Measurements from ENCODE around the gene CZIB. TPM values are rescaled to one million over a fixed set of nuclear protein-coding genes. Genes with fewer than 3 reads are reported as not detected.
"Not testable (repeated sequence)": the region's sequence is repeated elsewhere in the genome, so short reads cannot be mapped to it uniquely, and the experiment has no call there.

Gene CZIB
- total and polyA plus RNA-seq, 2 of the 4 experiments (the other 2 are of a cell fraction) = 41.0 to 58.9 TPM

DNA sequence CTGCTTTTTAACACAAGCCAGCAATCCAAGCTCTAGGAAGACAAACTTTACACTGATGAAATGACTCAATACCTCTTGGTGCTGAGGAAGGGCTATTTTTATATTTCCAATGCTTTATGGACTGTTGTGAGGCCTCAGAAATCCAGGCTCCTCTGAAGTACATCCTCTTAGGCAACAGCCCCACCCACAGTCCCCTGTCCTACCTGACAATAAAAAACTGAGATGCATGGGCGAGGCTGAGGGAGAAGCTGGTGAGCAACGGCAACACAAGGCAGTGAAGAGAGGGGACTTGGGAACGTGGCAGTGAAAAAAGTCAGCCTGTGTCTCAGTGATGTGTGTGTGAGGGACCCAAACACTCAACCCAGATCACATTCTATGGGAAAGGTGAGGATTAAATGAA, 33.9 kb downstream of the CZIB start:
- Histone ChIP-seq H3K79me1 (ENCODE audit: low read depth in 1 of 2, low read length in 2 of 2) (peaks cover 0 to 5% of the 10 kb centered on the region in 2 experiments; a peak in 2 of 4 replicates), H3K27me3 (ENCODE audit: control insufficient read depth, insufficient read depth, low read length) (no peaks in the 10 kb centered on the region), H2BK20ac (ENCODE audit: low read depth, low read length) (peak overlapping the region; percentile 83), H2BK15ac (ENCODE audit: low read depth, low read length) (peak overlapping the region; percentile 59; the same call in 2 of the 3 replicates), H3K9me3 (ENCODE audit: control insufficient read depth, insufficient read depth, low read length) (no peaks in the 10 kb centered on the region), H2AFZ (replicated peaks; ENCODE audit: low read length, poor library complexity) (peak overlapping the region; percentile 34), H2BK5ac (ENCODE audit: low read depth, low read length, poor library complexity, severe bottlenecking) (peak overlapping the region; percentile 26), H3K56ac (ENCODE audit: extremely low read depth, insufficient read depth, low read length) (no peak overlapping the region), H3K4me2 (ENCODE audit: low read depth, low read length) (no peak overlapping the region), H3K23ac (ENCODE audit: low read depth, low read length) (no peak overlapping the region), H4K20me1 (ENCODE audit: insufficient read depth, low read length) (no peaks in the 10 kb centered on the region), H3K9ac (ENCODE audit: low read depth, low read length) (no peak overlapping the region), H3K27ac (ENCODE audit: insufficient read depth, low read length) (no peak overlapping the region), H3K4me1 (ENCODE audit: control insufficient read depth, insufficient read depth, low read length) (peaks cover 41% of the 10 kb centered on the region), H4K91ac (ENCODE audit: insufficient read depth, low read depth, low read length) (peak overlapping the region; percentile 76), H2BK120ac (ENCODE audit: low read depth, low read length) (peak overlapping the region; percentile 83), H3K14ac (replicated peaks; ENCODE audit: low read depth, low read length) (peak overlapping the region; percentile 55), H4K8ac (ENCODE audit: low read depth in 2 of 2, low read length in 2 of 2) (peak overlapping the region in 1 of 2 experiments; percentile 29; a peak in 2 of 4 replicates), H3K4me3 (ENCODE audit: insufficient read depth, low read depth, low read length) (no peak overlapping the region), H3K9me1 (ENCODE audit: insufficient read depth, low read length) (peaks cover 34% of the 10 kb centered on the region), H2AK9ac (replicated peaks; ENCODE audit: low read depth, low read length, poor library complexity) (peak overlapping the region; percentile 44), H3K18ac (ENCODE audit: low read depth, low read length) (no peak overlapping the region), H3K4ac (ENCODE audit: low read depth, low read length) (peak overlapping the region; percentile 80), H4K5ac (ENCODE audit: low read depth, low read length) (peak overlapping the region; percentile 26; the same call in 1 of the 2 replicates), H2AK5ac (ENCODE audit: low read depth, low read length) (peak overlapping the region; percentile 84), H3K36me3 (ENCODE audit: control insufficient read depth, insufficient read depth, low read length) (no peaks in the 10 kb centered on the region)
- intact Hi-C loops (cut with micrococcal nuclease) (loop anchor here (5.0 to 10.0 kb wide), 3 partner anchors 169 to 344 kb away; partner anchors contain the start of genes ECHDC2, SCP2 and ZYG11A), dilution Hi-C loops (cut with HindIII; ENCODE audit: low sequenced_read_pairs, unreplicated experiment) (no loop called here), in situ Hi-C loops (cut with MboI; ENCODE audit: low sequenced_read_pairs) (loop anchor here (10.0 kb wide), 2 partner anchors 282 to 482 kb away; no protein-coding TSS in a partner anchor)
- no CpG with 5 or more reads among the region's 3 CpGs for WGBS, 2 experiments (ENCODE audit: extremely low coverage in 2 of 2, insufficient read length in 1 of 2)
- POLR2A ChIA-PET (ENCODE audit: unreplicated experiment) = no interaction called here
- no TSS peak for BruUV-seq (replicated peaks)
- ATAC-seq (ENCODE audit: low read depth) = no peak
- CTCF ChIA-PET = interaction anchor here (0.6 to 1.5 kb wide), 4 partner anchors 10 to 485 kb away, joined by 3 to 6 read pairs (median 4); no protein-coding TSS in a partner anchor
- DNase-seq = no peak
- TF ChIP-seq RAD21 (IDR thresholded peaks at IDR 0.05; ENCODE audit: low read length) = no peak
- no peak for TF ChIP-seq RFX5 (IDR thresholded peaks at IDR 0.05; ENCODE audit: low read depth, low read length)
- no peak for TF ChIP-seq NFE2L2 (IDR thresholded peaks at IDR 0.05; ENCODE audit: low read depth, low read length)
- no peak for TF ChIP-seq BHLHE40 (IDR thresholded peaks at IDR 0.05; ENCODE audit: low read depth, low read length)
- no peak for TF ChIP-seq MAZ (IDR thresholded peaks at IDR 0.05; ENCODE audit: borderline replicate concordance, low read depth, low read length)

DNA sequence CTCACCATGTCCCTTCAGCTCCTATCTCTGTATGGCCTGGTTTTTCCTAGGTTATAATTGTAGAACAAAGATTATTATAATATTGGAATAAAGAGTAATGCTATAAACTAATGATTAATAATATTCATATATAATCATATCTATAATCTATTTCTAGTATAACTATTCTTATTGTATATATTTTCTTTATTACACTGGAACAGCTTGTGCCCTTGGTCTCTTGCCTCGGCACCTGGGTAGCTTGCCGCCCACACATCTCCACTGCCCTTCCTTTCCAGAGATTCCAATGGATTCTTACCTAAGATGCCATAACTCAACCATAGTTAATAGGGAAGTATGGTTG, 34.5 kb downstream of the CZIB start:
- Histone ChIP-seq H3K23ac (ENCODE audit: low read depth, low read length) (peak overlapping the region; percentile 77; the same call in 1 of the 2 replicates), H3K4ac (ENCODE audit: low read depth, low read length) (peak overlapping the region; percentile 80), H3K18ac (ENCODE audit: low read depth, low read length) (peak overlapping the region; percentile 31; the same call in 1 of the 2 replicates), H3K9me1 (ENCODE audit: insufficient read depth, low read length) (peaks cover 40% of the 10 kb centered on the region), H4K8ac (ENCODE audit: low read depth in 2 of 2, low read length in 2 of 2) (peak overlapping the region in 1 of 2 experiments; percentile 39; a peak in 2 of 4 replicates), H4K91ac (ENCODE audit: insufficient read depth, low read depth, low read length) (peak overlapping the region; percentile 76), H2BK15ac (ENCODE audit: low read depth, low read length) (peak overlapping the region; percentile 59; the same call in 2 of the 3 replicates), H2BK120ac (ENCODE audit: low read depth, low read length) (peak overlapping the region; percentile 83), H2BK20ac (ENCODE audit: low read depth, low read length) (peak overlapping the region; percentile 83), H3K14ac (replicated peaks; ENCODE audit: low read depth, low read length) (peak overlapping the region; percentile 55; the same call in 1 of the 2 replicates), H3K4me1 (ENCODE audit: control insufficient read depth, insufficient read depth, low read length) (peaks cover 44% of the 10 kb centered on the region), H2AK5ac (ENCODE audit: low read depth, low read length) (peak overlapping the region; percentile 84; the same call in 1 of the 2 replicates)
- H2BK5ac ChIP-seq (ENCODE audit: low read depth, low read length, poor library complexity, severe bottlenecking); H3K9me3 ChIP-seq (ENCODE audit: control insufficient read depth, insufficient read depth, low read length); POLR2A ChIA-PET (ENCODE audit: unreplicated experiment); H2AFZ ChIP-seq (replicated peaks; ENCODE audit: low read length, poor library complexity); H3K79me1 ChIP-seq (ENCODE audit: low read depth in 1 of 2, low read length in 2 of 2); H3K27ac ChIP-seq (ENCODE audit: insufficient read depth, low read length); BruUV-seq (replicated peaks); dilution Hi-C loops (cut with HindIII; ENCODE audit: low sequenced_read_pairs, unreplicated experiment); H2AK9ac ChIP-seq (replicated peaks; ENCODE audit: low read depth, low read length, poor library complexity); H3K9ac ChIP-seq (ENCODE audit: low read depth, low read length); H4K20me1 ChIP-seq (ENCODE audit: insufficient read depth, low read length); ATAC-seq (ENCODE audit: low read depth); H3K4me2 ChIP-seq (ENCODE audit: low read depth, low read length); H3K27me3 ChIP-seq (ENCODE audit: control insufficient read depth, insufficient read depth, low read length); H4K5ac ChIP-seq (ENCODE audit: low read depth, low read length); H3K56ac ChIP-seq (ENCODE audit: extremely low read depth, insufficient read depth, low read length); H3K36me3 ChIP-seq (ENCODE audit: control insufficient read depth, insufficient read depth, low read length); DNase-seq; H3K4me3 ChIP-seq (ENCODE audit: insufficient read depth, low read depth, low read length): not testable (repeated sequence)
- CTCF ChIA-PET = interaction anchor here (1.4 to 1.5 kb wide), 2 partner anchors 10 to 63 kb away, joined by 3 to 4 read pairs; no protein-coding TSS in a partner anchor
- intact Hi-C loops (cut with micrococcal nuclease) = loop anchor here (5.0 to 10.0 kb wide), 3 partner anchors 169 to 344 kb away; partner anchors contain the start of genes ECHDC2, SCP2 and ZYG11A
- no CpG with 5 or more reads among the region's 2 CpGs for WGBS, 2 experiments (ENCODE audit: extremely low coverage in 2 of 2, insufficient read length in 1 of 2)
- in situ Hi-C loops (cut with MboI; ENCODE audit: low sequenced_read_pairs) = loop anchor here (10.0 kb wide), 2 partner anchors 281 to 481 kb away; no protein-coding TSS in a partner anchor

All from IMR-90 (cell line).